Measurements from ENCODE around the gene PERM1. TPM values are rescaled to one million over a fixed set of nuclear protein-coding genes. Genes with fewer than 3 reads are reported as not detected.

Gene PERM1
- total RNA-seq, 1 experiment from 2014 or later = 1.5 TPM

- intact Hi-C loops (cut with micrococcal nuclease; ENCODE audit: unreplicated experiment) (no loop called here), in situ Hi-C loops (cut with HindIII; ENCODE audit: low pct_unique_long_range_greater_than_20kb, low sequenced_read_pairs) (no loop called here)
- no peak overlapping the region for H3K27ac ChIP-seq (ENCODE audit: low read length)
- no peaks in the 10 kb centered on the region for H3K9me3 ChIP-seq (ENCODE audit: control insufficient read depth, insufficient read depth, low read depth, low read length)
- no peak for TF ChIP-seq CTCF (IDR thresholded peaks at IDR 0.05)
- TF ChIP-seq POLR2AphosphoS5 (IDR thresholded peaks at IDR 0.05; ENCODE audit: low read depth, low read length) = no peak
- TF ChIP-seq SIN3A (IDR thresholded peaks at IDR 0.05; ENCODE audit: borderline replicate concordance, insufficient read depth, low read depth, low read length) = no peak
- no peak for TF ChIP-seq TCF7L2 (IDR thresholded peaks at IDR 0.05; ENCODE audit: low read depth, low read length)
- no peak for TF ChIP-seq REST (IDR thresholded peaks at IDR 0.05; ENCODE audit: insufficient read depth in 1 of 2, low read depth in 2 of 2, low read length in 1 of 2)
- CTCF ChIA-PET = no interaction called here
- BruUV-seq (replicated peaks) = no TSS peak
- 0 out of 2 replicates have a peak, but pooled peaks cover 4% of the 10 kb centered on the region for H3K4me1 ChIP-seq (ENCODE audit: control insufficient read depth, insufficient read depth, low read length)
- POLR2A ChIA-PET = no interaction called here
- H3K27me3 ChIP-seq (ENCODE audit: control insufficient read depth, insufficient read depth, low read length) = no peaks in the 10 kb centered on the region
- DNase-seq (ENCODE audit: low read depth, low spot score) (no peak), ATAC-seq (no peak)
- H3K36me3 ChIP-seq (ENCODE audit: control insufficient read depth, insufficient read depth, low read length) = no peaks in the 10 kb centered on the region
- H3K4me3 ChIP-seq (ENCODE audit: low read depth in 2 of 2, low read length in 2 of 2) = no peak overlapping the region
Observed at GRCh38 chr1:973459-974292, 8.2 kb downstream of the PERM1 start.

GRCh38 chr1:972726-973458, 9.0 kb downstream of the PERM1 start:
- ChIA-PET POLR2A (no interaction called here), CTCF (no interaction called here)
- in situ Hi-C loops (cut with HindIII; ENCODE audit: low pct_unique_long_range_greater_than_20kb, low sequenced_read_pairs) = no loop called here
- DNase-seq (ENCODE audit: low read depth, low spot score) (no peak), ATAC-seq (no peak)
- Histone ChIP-seq H3K4me1 (ENCODE audit: control insufficient read depth, insufficient read depth, low read length) (peaks cover 7% of the 10 kb centered on the region; the same call in 1 of the 2 replicates), H3K4me3 (ENCODE audit: low read depth in 2 of 2, low read length in 2 of 2) (no peak overlapping the region), H3K27me3 (ENCODE audit: control insufficient read depth, insufficient read depth, low read length) (no peaks in the 10 kb centered on the region), H3K36me3 (ENCODE audit: control insufficient read depth, insufficient read depth, low read length) (no peaks in the 10 kb centered on the region), H3K9me3 (ENCODE audit: control insufficient read depth, insufficient read depth, low read depth, low read length) (no peaks in the 10 kb centered on the region), H3K27ac (ENCODE audit: low read length) (no peak overlapping the region)
- BruUV-seq (replicated peaks) = no TSS peak
- intact Hi-C loops (cut with micrococcal nuclease; ENCODE audit: unreplicated experiment) = no loop called here
- TF ChIP-seq TCF7L2 (IDR thresholded peaks at IDR 0.05; ENCODE audit: low read depth, low read length) = no peak
- TF ChIP-seq SIN3A (IDR thresholded peaks at IDR 0.05; ENCODE audit: borderline replicate concordance, insufficient read depth, low read depth, low read length) = no peak
- no peak for TF ChIP-seq POLR2AphosphoS5 (IDR thresholded peaks at IDR 0.05; ENCODE audit: low read depth, low read length)
- TF ChIP-seq CTCF (IDR thresholded peaks at IDR 0.05) = no peak
- no peak for TF ChIP-seq REST (IDR thresholded peaks at IDR 0.05; ENCODE audit: insufficient read depth in 1 of 2, low read depth in 2 of 2, low read length in 1 of 2)

Measured in Panc1 (cell line).